Choroid plexus epithelial cell (primary cell): Measurements from ENCODE around the gene TOMM70.
"Not testable (repeated sequence)": the region's sequence is repeated elsewhere in the genome, so short reads cannot be mapped to it uniquely, and the experiment has no call there.

Source experiments
- DNase-seq: peaks from one replicate; pipeline ENCODE4 v3.0.0-alpha.2; 2010; ENCODE audit warnings: low read depth
- H3K4me3 ChIP-seq: 2 replicates; pipeline ENCODE4 v1.5.1; 2011; ENCODE audit warnings: low read depth, mild to moderate bottlenecking, control low read depth, low read length, moderate library complexity
- CTCF ChIP-seq: conservative IDR thresholded peaks from 2 replicates; pipeline ENCODE4 v1.5.1; 2011; ENCODE audit warnings: low read depth, mild to moderate bottlenecking, control low read depth, inconsistent platforms, low read length, moderate library complexity

TOMM70 gene

DNA sequence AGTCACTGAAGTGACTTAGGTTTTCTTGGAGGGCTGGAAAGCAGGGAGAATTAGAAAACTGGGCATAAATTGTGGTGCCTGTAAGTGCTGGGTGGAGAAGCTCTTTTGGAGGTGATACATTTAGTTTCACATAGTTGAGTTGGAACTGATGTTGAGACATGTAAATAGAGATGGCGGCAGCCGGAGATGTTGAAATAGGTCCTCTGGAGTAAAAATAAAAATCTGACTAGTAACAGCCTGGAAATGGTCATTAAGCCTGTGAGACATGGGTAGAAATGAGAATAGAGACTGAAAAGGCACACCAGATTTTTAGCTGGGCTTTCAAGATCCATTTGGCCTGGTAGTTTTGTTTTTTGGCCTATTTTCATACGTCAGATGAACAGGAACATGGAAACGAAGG lies 69.2 kb downstream of the TOMM70 start:
- no peak for DNase-seq
- no peak for TF ChIP-seq CTCF
- H3K4me3 ChIP-seq: no peak overlapping the region

- no peak for DNase-seq
- no peak for TF ChIP-seq CTCF
- H3K4me3 ChIP-seq: no peak overlapping the region
Measured at GRCh38 chr3:100330651-100331050, 70.2 kb downstream of the TOMM70 start.

- TF ChIP-seq CTCF: no peak
- DNase-seq: no peak
- H3K4me3 ChIP-seq: no peak overlapping the region
Measured at GRCh38 chr3:100329800-100330489, 70.9 kb downstream of the TOMM70 start.

DNA sequence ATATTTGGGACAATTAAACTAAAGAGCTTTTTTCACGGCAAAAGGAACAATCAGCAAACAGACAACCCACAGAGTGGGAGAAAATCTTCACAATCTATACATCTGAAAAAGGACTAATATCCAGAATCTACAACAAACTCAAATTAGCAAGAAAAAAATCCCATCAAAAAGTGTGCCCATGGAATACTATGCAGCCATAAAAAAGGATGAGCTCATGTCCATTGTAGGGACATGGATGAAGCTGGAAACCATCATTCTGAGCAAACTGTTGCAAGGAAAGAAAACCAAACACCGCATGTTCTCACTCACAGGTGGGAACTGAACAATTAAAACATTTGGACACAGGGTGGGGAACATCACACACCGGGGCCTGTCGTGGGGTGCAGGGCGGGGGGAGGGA lies 73.5 kb downstream of the TOMM70 start:
- DNase-seq, H3K4me3 ChIP-seq: not testable (repeated sequence)

DNA sequence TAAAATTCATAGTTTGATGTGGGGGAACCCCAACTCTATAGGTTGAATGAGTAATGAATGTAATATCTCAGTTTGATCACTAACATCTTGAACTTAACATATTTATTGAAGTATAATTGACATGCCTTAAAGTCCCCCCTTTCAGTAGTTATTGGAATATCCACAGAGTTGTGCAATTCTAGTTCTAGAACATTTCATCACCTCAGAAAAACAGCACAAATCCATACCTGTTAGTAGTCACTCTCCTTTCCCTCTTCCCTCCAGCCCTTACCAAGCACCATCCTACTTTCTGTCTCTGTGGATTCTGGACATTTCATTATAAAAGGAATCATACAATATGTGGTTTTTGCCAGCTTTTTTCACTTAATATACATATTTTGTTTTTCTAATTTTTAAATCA lies 75.1 kb downstream of the TOMM70 start:
- H3K4me3 ChIP-seq: no peak overlapping the region
- no peak for DNase-seq
- TF ChIP-seq CTCF: no peak

DNA sequence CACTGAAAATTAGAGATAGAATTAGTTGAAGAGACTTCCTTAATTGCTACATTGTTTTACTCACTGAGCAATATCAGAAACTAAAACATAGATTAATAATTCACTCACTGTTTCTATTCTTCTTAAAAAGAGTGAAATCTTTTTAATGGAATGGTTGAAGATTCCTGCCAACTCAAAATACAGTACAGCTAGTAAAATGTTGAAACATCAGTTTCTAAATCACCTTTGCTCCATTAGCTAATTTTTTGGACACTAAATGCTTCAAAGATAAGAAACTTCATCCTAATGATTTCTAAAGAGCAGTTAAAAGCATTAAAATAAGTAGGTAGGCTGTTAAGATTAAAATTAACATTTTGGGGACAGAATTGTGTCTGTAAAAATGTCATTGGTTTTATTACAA lies 76.8 kb downstream of the TOMM70 start:
- no peak for DNase-seq
- H3K4me3 ChIP-seq: no peak overlapping the region
- TF ChIP-seq CTCF: no peak

- no peak for DNase-seq
- H3K4me3 ChIP-seq: no peak overlapping the region
- TF ChIP-seq CTCF: no peak
Measured at GRCh38 chr3:100319951-100320350, 80.9 kb downstream of the TOMM70 start.
